Coronary artery (tissue), 2 donors: Measurements from ENCODE around the gene LRFN2.

ENCODE experiments used
- DNase-seq: peaks from one replicate; pipeline ENCODE4 v3.0.0-alpha.2; 2017; ENCODE audit warnings: low spot score
- H3K27ac ChIP-seq, 2 donors: fragments of 200-600 bp; sonication (generic); one replicate each; pipeline ENCODE4 v1.5.1; 2016 to 2019
- H3K4me3 ChIP-seq: fragments of 200-600 bp; sonication (generic); 2 replicates; pipeline ENCODE4 v1.5.1; 2016; ENCODE audit warnings: mild to moderate bottlenecking, moderate library complexity
- CTCF ChIP-seq: fragments of 200-600 bp; sonication (generic); IDR thresholded peaks from one replicate; pipeline ENCODE4 v1.5.1; 2019; ENCODE audit warnings: antibody characterized with exemption

LRFN2 gene

GRCh38 chr6:40461643-40462042 is 125.5 kb downstream of the LRFN2 start:
- no peak overlapping the region for H3K27ac ChIP-seq
- DNase-seq = no peak

GRCh38 chr6:40460380-40460779 is 126.8 kb downstream of the LRFN2 start:
- H3K4me3 ChIP-seq = no peak overlapping the region
- H3K27ac ChIP-seq = no peak overlapping the region
- no peak for DNase-seq
- no peak for TF ChIP-seq CTCF

More at GRCh38 chr6:40461643-40462042, 125.5 kb downstream of the LRFN2 start:
- H3K4me3 ChIP-seq = no peak overlapping the region
- no peak for TF ChIP-seq CTCF

GRCh38 chr6:40457261-40457660 is 129.9 kb downstream of the LRFN2 start:
- H3K27ac ChIP-seq = no peak overlapping the region
- DNase-seq = no peak
- TF ChIP-seq CTCF = no peak
- H3K4me3 ChIP-seq = no peak overlapping the region

GRCh38 chr6:40456390-40457013 is 130.7 kb downstream of the LRFN2 start:
- no peak for DNase-seq
- no peak for TF ChIP-seq CTCF
- Histone ChIP-seq H3K27ac (no peak overlapping the region), H3K4me3 (no peak overlapping the region)

GRCh38 chr6:40455686-40456389 is 131.3 kb downstream of the LRFN2 start:
- no peak for DNase-seq
- Histone ChIP-seq H3K27ac (no peak overlapping the region), H3K4me3 (no peak overlapping the region)
- TF ChIP-seq CTCF = no peak

- Histone ChIP-seq H3K4me3 (no peak overlapping the region), H3K27ac (no peak overlapping the region)
- DNase-seq = no peak
- no peak for TF ChIP-seq CTCF
Observed at GRCh38 chr6:40450483-40450882, 136.7 kb downstream of the LRFN2 start.

- DNase-seq = no peak
- H3K4me3 ChIP-seq = no peak overlapping the region
- no peak overlapping the region for H3K27ac ChIP-seq
- no peak for TF ChIP-seq CTCF
Observed at GRCh38 chr6:40444811-40445210, 142.4 kb downstream of the LRFN2 start.
